HT-29 (cell line): Measurements from ENCODE around the gene ZFYVE21. TPM values are rescaled to one million over a fixed set of nuclear protein-coding genes. Genes with fewer than 3 reads are reported as not detected.

Source experiments
- DNase-seq: peaks from one replicate; pipeline ENCODE4 v3.0.0-alpha.2; 2015; ENCODE audit warnings: low spot score
- total RNA-seq: library from RNA; depleted of rRNA; stranded (reverse); fragments of >200 nt; shearing (Covaris generic); gene quantifications from 2 replicates; pipeline ENCODE4 v1.2.3, GENCODE V29; 2014

The ZFYVE21 gene
- total RNA-seq, 1 experiment from 2014 or later = 37.6 TPM

GRCh38 chr14:103705504-103706284, 9.9 kb upstream of the ZFYVE21 start:
- DNase-seq = no peak

DNA sequence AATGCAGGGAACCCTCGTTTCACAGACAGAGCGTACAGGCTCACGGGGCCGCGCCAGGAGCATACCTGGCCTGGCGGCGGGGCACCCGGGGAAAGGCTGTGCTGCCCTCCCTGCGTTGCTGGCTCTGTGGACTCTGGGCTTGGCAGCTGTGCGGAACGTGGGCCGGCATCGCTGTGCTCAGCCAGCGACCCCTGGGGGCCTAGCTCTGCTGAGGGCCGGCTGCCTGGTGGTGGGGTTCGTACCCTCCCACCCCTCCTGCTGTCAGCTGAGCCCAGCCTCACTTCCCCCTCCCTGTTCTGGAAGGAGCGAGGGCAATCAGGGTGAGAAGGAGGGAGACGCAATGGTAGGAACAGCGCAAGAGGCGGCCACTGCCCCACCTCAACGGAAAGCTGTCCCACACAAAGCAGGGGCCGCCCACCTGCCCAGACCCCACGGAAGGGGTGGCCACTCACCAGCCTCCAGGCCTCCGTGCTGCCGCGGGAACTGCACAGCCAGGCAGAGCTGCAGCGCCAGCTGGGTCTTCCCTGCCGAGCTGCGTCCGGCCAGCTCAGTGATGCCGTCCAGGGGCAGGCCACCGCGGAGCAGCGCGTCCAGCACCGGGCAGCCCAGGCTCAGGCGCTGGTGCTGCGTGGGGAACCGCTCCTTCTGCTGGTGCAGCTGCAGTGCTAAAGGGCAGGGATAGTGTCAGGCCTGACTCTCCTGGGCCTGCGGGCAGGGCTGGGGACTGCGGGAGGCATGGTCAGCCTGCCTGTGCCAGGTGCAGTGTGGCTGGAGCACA, 8.9 kb upstream of the ZFYVE21 start:
- DNase-seq = no peak

DNA sequence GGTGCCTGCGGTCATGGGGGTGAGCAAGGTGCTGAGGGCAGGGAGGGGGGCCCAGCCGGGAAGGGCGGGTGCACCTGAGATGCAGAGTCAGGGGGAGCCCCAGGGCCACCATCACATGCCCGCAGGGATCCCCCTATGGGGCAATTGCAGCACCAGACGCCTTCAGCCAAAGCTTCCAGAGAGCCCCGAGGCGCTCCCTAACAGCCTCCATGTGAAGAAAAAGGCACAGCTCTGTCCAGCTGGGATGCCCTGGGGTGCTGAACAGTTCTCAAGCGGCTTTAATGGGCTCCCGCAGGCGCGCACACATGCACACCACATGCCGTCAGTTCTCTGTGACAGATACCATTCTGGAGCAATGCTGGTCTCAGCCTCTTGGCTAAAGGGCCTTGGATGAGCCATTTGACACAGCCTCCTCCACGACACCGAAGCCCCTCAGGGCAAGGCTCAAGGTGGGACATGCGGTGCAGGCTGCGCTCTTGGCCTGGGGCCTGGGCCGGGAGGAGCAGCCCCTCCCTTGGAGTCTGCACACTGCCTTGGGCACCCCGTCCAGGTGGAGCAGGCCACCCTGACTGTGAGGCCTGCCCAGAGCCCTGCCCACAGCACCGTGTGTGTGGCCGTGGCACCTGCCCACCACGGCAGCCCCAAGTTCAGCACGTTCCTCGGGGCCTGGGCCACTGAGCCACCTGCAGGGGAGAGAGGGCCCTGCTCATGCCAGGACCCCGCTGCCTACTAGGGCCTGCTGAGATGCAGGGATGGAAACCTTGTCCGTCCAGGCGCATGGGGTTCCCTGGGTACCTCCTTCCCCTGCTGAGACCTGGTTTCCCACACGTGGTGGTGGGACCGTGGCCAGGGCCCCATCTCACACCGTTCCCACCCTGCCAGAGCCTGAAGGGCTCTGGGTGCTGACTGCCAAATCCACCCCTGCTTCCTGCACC, 8.0 kb upstream of the ZFYVE21 start:
- no peak for DNase-seq

GRCh38 chr14:103708750-103709187, 6.8 kb upstream of the ZFYVE21 start:
- DNase-seq = no peak

- no peak for DNase-seq
These were observed 5.8 kb upstream of the ZFYVE21 start for GRCh38 chr14:103709814-103710213.

DNA sequence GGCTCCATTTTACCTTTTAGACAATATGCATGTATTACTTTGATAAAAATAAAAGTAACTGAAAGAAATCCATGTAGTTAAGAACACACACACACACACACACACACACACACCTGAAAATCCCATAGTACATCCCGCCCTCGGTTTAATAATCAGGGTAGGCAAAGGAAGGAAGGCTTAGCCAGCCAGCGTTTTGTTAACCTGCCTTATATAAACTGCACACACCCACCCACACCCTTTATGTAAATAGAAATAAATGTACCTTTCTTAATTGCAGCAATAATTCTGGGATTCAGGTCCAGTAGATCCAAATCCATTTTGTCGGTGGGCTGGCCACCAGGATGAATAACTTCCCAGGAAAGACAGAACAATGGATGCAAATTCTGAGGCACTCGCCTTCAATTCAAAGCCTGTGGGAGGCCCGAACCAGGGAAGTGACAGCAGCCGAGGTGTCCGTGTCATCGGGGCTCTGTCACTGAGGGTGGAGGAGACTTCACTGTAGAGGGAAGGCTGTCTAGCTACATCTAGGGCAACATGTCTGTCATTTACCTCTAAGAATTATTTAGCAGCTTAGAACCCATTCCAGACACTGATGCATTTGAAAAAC, 4.7 kb upstream of the ZFYVE21 start:
- DNase-seq = no peak

DNA sequence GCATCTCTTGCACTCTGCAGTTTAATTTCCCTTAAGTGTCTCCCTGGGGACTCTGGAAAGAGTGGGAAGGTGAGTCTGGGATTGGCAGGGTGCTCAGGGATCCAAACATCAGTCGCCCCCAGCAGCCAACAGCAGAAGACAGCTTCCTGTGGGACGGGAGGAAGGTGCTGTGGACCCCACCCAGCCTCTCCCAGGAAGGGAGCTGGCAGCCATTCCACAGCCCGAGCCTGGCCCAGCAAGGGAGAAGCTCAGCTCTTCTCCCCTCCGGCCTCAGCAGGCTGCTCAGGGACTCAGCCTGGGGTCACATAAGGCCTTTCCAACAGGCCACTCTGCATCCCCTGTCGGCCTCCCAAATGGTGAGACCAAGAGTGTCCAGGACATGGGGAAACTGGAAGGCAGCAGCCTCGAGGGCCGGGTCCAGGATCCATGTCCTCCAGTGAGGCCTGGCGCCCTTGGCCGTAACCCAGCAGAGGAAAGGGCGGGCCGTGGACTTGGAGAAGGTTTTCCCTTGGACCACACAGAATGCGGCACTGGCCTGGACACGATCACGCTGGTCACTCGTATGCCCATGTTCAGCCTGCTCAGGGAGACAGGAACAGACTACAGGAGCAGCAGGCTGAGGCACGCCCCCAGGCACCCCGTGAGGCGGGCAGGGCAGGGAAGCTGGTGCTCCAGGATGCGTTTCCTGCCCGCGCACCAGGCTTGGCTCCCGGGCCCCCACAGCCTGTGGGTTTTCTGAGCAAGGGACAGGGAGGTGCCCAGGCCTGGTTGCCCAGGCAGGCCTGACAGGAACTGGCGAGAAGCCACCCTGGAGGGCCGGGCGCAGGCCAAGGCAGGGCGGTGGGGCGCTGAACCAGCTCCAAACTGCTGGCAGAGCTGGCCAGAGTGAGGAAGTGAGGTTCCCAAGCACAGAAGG, 3.8 kb upstream of the ZFYVE21 start:
- DNase-seq = peak; percentile 35

DNA sequence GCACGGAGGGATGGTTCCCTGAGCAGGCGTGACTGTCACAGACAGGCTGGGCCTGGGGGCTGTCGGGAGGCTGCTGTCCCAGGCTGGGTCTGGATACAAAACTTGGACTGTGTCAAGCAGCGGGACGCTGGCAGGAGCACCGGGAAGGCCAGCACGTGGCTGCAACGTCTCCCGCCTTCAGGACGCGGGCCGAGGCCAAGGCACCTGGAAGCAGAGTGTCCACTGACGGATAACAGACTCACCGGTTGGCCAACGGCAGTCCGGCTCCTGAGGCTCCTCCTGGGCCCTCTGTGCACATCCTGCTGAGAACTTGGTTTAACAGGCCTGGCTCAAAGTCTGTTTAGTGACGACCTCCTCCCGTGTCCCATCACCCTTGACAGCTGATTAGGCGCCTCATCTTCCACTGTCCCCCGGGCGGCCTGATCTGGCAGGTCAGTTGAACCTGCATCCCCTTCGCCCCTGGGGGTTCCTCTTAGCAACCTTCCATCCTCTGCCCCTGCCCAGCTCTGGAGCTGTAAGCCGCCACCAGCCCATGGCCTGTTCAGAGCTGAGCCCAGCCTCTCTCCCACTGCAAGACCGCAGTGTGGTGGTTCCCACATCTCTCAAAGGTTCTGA, 2.9 kb upstream of the ZFYVE21 start:
- no peak for DNase-seq

GRCh38 chr14:103713304-103714062, 2.1 kb upstream of the ZFYVE21 start:
- DNase-seq = no peak

- DNase-seq = no peak
These were observed 1.4 kb upstream of the ZFYVE21 start for GRCh38 chr14:103714063-103714724.

- no peak for DNase-seq
These were observed 636 bp downstream of the ZFYVE21 start for GRCh38 chr14:103716091-103716801.

- DNase-seq = no peak
These were observed 1.3 kb downstream of the ZFYVE21 start for GRCh38 chr14:103716899-103717411.

- DNase-seq = no peak
These were observed 3.0 kb downstream of the ZFYVE21 start for GRCh38 chr14:103718572-103718971.

GRCh38 chr14:103719751-103720150, 4.1 kb downstream of the ZFYVE21 start:
- no peak for DNase-seq

- no peak for DNase-seq
These were observed 5.9 kb downstream of the ZFYVE21 start for GRCh38 chr14:103721334-103722120.

DNA sequence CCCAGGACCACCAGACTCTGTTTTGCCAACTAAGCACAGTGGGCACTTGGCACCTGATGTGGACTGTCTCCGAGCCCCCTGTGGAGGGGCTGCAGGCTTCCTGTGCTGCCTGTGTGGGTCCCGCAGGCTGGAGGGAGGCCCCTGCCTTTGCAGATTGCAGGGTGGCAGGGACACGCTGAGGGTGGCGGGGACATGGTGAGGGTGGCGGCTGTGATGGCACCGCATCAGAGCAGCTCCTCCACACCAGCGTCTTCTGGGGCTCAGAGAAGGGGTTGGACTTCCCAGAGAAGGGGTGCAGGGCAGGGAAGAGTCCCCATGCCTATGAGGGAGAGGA, 8.1 kb downstream of the ZFYVE21 start:
- no peak for DNase-seq

GRCh38 chr14:103724116-103724515, 8.5 kb downstream of the ZFYVE21 start:
- peak; percentile 24 for DNase-seq
